Measurements from ENCODE around the gene SLC39A5. TPM values are rescaled to one million over a fixed set of nuclear protein-coding genes. Genes with fewer than 3 reads are reported as not detected.

SLC39A5 gene
- total RNA-seq, 1 experiment from 2014 or later = not detected

DNA sequence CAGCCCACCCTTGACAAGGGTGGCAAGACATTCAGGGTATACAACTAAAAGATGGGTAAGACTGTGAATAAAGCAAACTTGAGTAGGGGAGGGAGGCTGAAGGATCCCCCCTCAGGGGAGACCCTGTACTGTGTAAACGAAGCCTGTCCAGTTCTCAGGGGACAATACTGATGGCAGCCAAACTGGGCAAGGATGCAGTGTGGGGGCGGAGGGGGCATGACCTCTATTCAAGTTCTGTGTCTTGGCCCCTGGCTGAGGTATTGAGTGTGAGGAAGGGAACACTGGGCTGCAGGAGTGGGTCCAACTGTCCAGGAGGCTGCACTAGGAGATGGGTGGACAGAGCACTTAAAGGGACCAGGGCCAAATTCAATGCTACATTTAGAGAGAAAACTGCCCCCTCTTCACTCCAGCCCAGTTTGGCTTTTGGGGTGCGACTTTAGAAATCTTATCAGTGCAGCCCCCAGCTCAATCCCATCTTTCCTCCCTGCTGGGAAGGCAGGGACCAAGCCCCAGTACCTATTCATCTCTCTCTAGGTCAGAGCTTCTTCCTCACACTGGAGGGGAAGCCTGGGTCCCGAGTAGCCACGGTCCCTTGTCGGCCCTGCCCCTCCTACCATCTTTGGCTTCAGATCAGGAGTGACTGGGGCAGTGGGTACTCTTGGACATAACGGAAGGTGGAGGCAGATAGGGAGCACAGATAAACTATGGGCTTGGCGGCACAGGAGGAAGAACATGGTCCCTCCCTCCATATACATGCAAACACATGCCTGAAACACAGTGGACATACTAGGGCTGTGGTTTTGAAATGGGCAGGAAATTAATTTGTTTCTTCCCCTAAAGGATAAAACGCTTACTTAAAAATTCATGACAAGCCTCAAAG is 11.8 kb downstream of the SLC39A5 start:
- H3K79me1 ChIP-seq (ENCODE audit: insufficient read depth, low read depth, low read length, poor library complexity, severe bottlenecking) = no peaks in the 10 kb centered on the region
- H2BK12ac ChIP-seq (ENCODE audit: insufficient read length, low read depth, low read length) = no peak overlapping the region
- no peaks in the 10 kb centered on the region for H3K27me3 ChIP-seq (ENCODE audit: insufficient read depth, low read length)
- H3K56ac ChIP-seq (ENCODE audit: insufficient read length, low read depth, low read length) = no peak overlapping the region
- no peak overlapping the region for H4K5ac ChIP-seq (ENCODE audit: insufficient read length, low read depth, low read length)
- H3K9ac ChIP-seq (ENCODE audit: extremely low read depth, insufficient read length, low read length) = no peak overlapping the region
- no peaks in the 10 kb centered on the region for H3K9me3 Mint-ChIP-seq
- WGBS (ENCODE audit: extremely low coverage, insufficient read length, low lambda C conversion rate) = no CpG with 5 or more reads among the region's 9 CpGs
- H3K9me3 ChIP-seq (ENCODE audit: control insufficient read depth, low read depth, low read length) = no peaks in the 10 kb centered on the region
- H3K27ac Mint-ChIP-seq = no peak overlapping the region
- H3K23me2 ChIP-seq (ENCODE audit: insufficient read length, low read depth, low read length, poor library complexity, severe bottlenecking) = no peaks in the 10 kb centered on the region
- no peak overlapping the region for H3K4me3 Mint-ChIP-seq
- no peak overlapping the region for H3K18ac ChIP-seq (ENCODE audit: insufficient read length, low read depth, low read length)
- H3K14ac ChIP-seq (ENCODE audit: insufficient read depth, low read length) = no peak overlapping the region
- peaks cover 2 to 10% of the 10 kb centered on the region in 2 experiments; a peak in 1 of 4 replicates for H3K4me1 Mint-ChIP-seq
- no peak overlapping the region for H2AK5ac ChIP-seq (ENCODE audit: insufficient read length, low read length)
- no peak overlapping the region for H2BK15ac ChIP-seq (ENCODE audit: low read depth, low read length)
- peaks cover 49 to 65% (median 63%) of the 10 kb centered on the region in 3 experiments for H3K36me3 Mint-ChIP-seq (ENCODE audit: insufficient read depth in 1 of 3, low read depth in 3 of 3)
- H3K79me2 ChIP-seq (ENCODE audit: insufficient read depth, low read length) = no peaks in the 10 kb centered on the region
- H4K8ac ChIP-seq (replicated peaks; ENCODE audit: insufficient read length, low read depth, low read length) = no peak overlapping the region
- no peak overlapping the region for H2AFZ ChIP-seq (ENCODE audit: low read length)
- H3K27ac ChIP-seq (ENCODE audit: insufficient read length, low read depth, low read length) = no peak overlapping the region
- H3K27me3 Mint-ChIP-seq (ENCODE audit: low read depth) = no peaks in the 10 kb centered on the region; the same call in 1 of the 2 replicates
- H3K4ac ChIP-seq (ENCODE audit: low read depth, low read length) = no peak overlapping the region
- DNase-seq = no peak
- H2BK120ac ChIP-seq (ENCODE audit: low read depth, low read length, poor library complexity, severe bottlenecking) = no peak overlapping the region
- no peak overlapping the region for H4K91ac ChIP-seq (ENCODE audit: insufficient read length, low read depth, low read length)
- H4K20me1 ChIP-seq (ENCODE audit: control insufficient read depth, insufficient read depth, insufficient read length) = no peaks in the 10 kb centered on the region
- H2BK5ac ChIP-seq (ENCODE audit: insufficient read length, low read length) = no peak overlapping the region
- no peak overlapping the region for H3K23ac ChIP-seq (ENCODE audit: insufficient read length, low read depth, low read length)
- H3K4me1 ChIP-seq (ENCODE audit: insufficient read depth, low read length) = no peaks in the 10 kb centered on the region
- H2BK20ac ChIP-seq (ENCODE audit: low read depth, low read length, poor library complexity, severe bottlenecking) = no peak overlapping the region
- TF ChIP-seq CTCF (conservative IDR thresholded peaks at IDR 0.05) = no peak
- H3T11ph ChIP-seq (ENCODE audit: low read length) = no peak overlapping the region
- H3K4me2 ChIP-seq (ENCODE audit: insufficient read depth, insufficient read length, low read length) = no peak overlapping the region

Measured in H9 (cell line).